Activated naive CD8-positive, alpha-beta T cell (primary cell): ENCODE data around the gene BHLHE40.
A peak's percentile ranks its signal among the peaks of the same experiment; 100 is the strongest.

Experiments used
- H3K27ac Mint-ChIP-seq: one replicate; pipeline ENCODE4 v1.8.0; 2021; ENCODE audit warnings: mixed read lengths
- H3K27me3 Mint-ChIP-seq: one replicate; pipeline ENCODE4 v1.8.0; 2021; ENCODE audit warnings: mixed read lengths
- H3K36me3 Mint-ChIP-seq: one replicate; pipeline ENCODE4 v1.8.0; 2021; ENCODE audit warnings: mixed read lengths
- H3K4me1 Mint-ChIP-seq: one replicate; pipeline ENCODE4 v1.8.0; 2021; ENCODE audit warnings: low read depth, mixed read lengths
- H3K4me3 Mint-ChIP-seq: one replicate; pipeline ENCODE4 v1.8.0; 2021; ENCODE audit warnings: mild to moderate bottlenecking, mixed read lengths
- H3K9me3 Mint-ChIP-seq: one replicate; pipeline ENCODE4 v1.8.0; 2021; ENCODE audit warnings: low read depth, mixed read lengths

BHLHE40 gene

DNA sequence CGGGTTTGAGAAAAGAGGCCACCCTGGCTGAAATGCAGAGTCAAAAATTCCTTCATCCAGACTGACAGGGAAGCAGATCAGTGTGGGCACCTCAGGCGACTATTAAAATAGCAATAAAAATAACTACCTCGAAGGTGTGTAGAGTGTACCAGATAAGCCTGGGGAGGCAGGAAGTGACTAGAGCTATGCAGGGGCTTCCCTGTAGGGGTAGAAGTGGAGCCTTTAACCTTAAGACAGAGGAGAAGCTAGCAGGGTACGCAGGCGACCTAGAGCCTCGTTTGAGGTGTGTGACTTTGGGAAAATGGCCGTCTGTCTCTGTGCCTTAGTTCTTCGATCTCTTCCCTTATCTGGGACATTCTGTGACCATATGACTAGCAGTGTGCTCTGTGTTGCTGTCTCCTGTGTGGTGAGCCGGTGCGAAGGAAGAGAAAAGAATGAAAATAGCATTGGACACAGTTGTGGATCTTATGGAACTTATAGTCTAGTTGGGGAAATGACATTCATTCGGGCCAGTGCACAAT is 17.6 kb downstream of the BHLHE40 start:
- Mint-ChIP-seq H3K36me3 (no peaks in the 10 kb centered on the region), H3K9me3 (no peaks in the 10 kb centered on the region), H3K4me1 (peaks cover 6% of the 10 kb centered on the region), H3K4me3 (no peak overlapping the region), H3K27ac (peak overlapping the region; percentile 3), H3K27me3 (no peaks in the 10 kb centered on the region)

DNA sequence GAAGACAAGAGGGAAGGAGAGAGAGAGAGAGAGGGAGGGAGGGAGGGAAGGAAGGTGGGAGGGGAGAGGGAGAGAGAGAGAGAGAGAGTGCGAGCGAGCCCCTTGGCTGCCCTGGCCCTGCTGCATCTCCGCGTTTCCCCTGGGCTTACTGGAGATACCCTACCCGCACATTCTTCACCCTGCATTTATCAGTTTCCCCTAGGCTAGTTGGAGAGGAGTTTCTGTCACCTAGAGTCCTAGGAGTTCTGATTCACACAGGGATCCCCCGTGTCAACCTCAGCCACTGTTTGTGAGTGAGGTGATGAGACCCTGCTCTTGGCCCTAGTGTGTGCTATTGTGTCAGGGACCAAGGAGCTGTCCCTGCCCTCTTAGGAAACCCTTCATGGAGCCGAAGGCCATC is 18.7 kb downstream of the BHLHE40 start:
- no peaks in the 10 kb centered on the region for H3K27me3 Mint-ChIP-seq
- H3K27ac Mint-ChIP-seq, result no peak overlapping the region
- H3K36me3 Mint-ChIP-seq, result no peaks in the 10 kb centered on the region
- no peak overlapping the region for H3K4me3 Mint-ChIP-seq
- H3K9me3 Mint-ChIP-seq, result no peaks in the 10 kb centered on the region
- peaks cover 13% of the 10 kb centered on the region for H3K4me1 Mint-ChIP-seq

DNA sequence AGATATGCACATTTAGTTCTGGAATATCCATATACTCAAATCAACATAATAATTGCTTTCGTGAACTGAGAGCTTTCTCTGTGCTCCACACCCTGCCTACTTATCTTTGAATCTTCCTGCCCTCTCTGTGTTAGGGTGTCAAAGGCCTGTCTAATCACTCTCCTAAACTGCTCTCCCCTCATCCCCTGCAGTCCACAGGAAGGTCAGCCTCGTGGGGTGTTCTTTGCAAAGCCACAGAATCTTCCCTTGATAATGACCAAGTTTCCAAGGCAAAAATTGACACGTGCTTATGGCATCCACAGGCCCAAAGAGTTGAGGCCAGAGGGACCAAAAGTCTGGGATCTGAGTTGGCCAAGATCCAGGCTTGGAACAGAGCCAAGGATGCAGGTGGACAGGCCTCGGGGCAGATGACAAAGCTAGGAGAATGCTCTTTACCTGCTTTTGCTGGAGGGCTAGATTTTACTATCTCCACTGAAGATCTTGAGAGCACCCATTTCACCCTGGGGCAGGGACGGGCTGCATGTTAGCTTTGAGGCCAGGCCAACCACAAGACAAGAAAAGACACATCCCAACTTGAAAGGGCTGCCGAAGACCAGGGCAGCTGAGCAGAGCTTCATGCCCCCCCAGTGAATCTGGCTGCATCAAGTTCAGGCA is 20.4 kb downstream of the BHLHE40 start:
- Mint-ChIP-seq H3K27ac (no peak overlapping the region), H3K36me3 (no peaks in the 10 kb centered on the region), H3K9me3 (no peaks in the 10 kb centered on the region), H3K4me1 (peaks cover 9% of the 10 kb centered on the region), H3K4me3 (no peak overlapping the region), H3K27me3 (no peaks in the 10 kb centered on the region)

DNA sequence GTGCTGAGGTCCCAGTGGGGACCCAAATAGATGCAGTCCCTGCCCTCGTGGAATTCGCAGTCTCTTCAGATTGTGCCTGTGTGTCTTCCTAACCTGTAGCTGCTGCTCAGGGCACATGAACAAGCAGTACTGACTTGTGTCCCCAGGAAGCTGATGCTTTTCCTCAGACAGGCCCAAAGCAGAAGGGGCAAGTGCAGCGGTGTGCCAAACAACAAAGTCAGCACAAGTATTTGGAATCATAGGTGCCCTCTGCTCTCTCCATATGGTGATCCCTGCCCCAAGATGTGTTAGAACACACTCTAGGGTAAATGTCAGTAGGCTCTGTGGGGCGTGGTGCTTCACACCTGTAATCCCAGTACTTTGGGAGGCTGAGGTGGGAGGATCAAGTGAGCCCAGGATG is 21.9 kb downstream of the BHLHE40 start:
- H3K9me3 Mint-ChIP-seq, result no peaks in the 10 kb centered on the region
- no peak overlapping the region for H3K27ac Mint-ChIP-seq
- H3K4me1 Mint-ChIP-seq, result peaks cover 12% of the 10 kb centered on the region
- H3K36me3 Mint-ChIP-seq, result no peaks in the 10 kb centered on the region
- no peaks in the 10 kb centered on the region for H3K27me3 Mint-ChIP-seq
- no peak overlapping the region for H3K4me3 Mint-ChIP-seq

DNA sequence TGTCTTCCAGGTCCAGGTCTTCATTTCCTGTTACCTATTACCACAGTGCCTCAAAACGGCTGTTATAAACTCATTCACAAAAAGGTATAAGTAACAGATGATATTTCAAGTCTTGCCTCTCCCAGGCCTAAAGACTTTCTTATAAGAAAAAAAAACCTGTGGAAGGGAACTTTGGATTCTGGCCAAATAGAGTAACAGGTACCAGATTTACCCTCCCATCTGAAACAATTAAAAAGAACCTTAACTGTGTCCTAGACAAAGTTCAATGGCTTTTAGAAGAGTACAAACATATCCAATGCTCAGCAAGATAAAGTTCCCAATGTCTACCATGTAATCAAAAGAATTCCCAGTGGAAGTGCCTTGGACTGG is 22.6 kb downstream of the BHLHE40 start:
- H3K27ac Mint-ChIP-seq, result no peak overlapping the region
- no peak overlapping the region for H3K4me3 Mint-ChIP-seq
- H3K9me3 Mint-ChIP-seq, result no peaks in the 10 kb centered on the region
- H3K4me1 Mint-ChIP-seq, result peaks cover 15% of the 10 kb centered on the region
- no peaks in the 10 kb centered on the region for H3K36me3 Mint-ChIP-seq
- no peaks in the 10 kb centered on the region for H3K27me3 Mint-ChIP-seq

DNA sequence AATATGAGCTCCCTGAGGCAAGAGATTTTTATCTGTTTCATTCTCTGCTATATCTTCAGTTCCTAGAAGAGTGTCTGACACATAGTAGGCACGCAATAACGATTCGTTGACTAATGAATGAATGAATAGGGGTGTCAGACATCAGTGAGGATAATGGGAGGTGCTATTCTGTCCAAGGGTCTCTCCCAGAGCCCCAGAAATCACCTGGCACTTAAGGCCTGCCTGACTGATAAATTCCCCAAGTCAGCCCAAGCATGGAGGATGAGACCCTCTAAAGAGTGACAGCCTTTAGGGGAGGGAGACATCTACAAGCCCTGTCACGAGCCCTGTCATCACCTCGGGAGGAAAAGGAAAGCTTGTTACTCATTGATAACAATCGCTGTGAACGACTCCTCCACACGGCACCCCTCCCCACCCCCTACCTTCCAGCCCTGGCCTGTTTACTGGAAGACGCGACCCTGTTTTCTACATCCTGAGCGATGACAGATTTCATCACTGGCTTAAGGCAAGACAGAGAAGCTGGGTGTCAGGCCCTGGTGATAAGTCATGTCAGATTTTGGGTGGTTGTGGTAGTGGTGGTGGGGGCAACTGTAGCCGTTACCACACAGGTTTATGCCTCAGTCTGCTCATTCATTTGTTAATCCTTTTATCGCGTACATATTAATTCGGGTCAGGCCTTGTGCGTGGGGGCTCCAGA is 23.1 kb downstream of the BHLHE40 start:
- H3K9me3 Mint-ChIP-seq, result no peaks in the 10 kb centered on the region
- H3K36me3 Mint-ChIP-seq, result no peaks in the 10 kb centered on the region
- H3K4me1 Mint-ChIP-seq, result peaks cover 20% of the 10 kb centered on the region
- H3K27ac Mint-ChIP-seq, result peak overlapping the region; percentile 61
- no peak overlapping the region for H3K4me3 Mint-ChIP-seq
- H3K27me3 Mint-ChIP-seq, result no peaks in the 10 kb centered on the region

DNA sequence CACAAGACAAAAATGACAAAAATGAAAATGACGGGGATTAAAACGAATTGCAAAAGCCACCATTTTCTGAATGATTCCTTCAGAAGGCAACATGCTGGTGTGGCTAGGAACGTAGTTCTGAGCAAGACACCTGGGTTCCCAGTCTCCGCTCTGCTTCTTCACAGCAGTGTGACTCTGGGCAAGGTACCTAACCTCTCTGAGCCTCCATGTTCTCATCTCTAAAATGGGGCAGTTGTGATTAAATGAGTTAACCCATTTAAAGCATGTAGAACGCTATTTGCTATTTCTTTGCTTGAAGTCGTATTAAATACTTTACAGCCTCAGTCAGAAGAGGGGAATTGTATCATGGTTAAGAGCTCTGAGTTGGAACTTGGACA is 23.6 kb downstream of the BHLHE40 start:
- H3K27me3 Mint-ChIP-seq, result no peaks in the 10 kb centered on the region
- no peak overlapping the region for H3K4me3 Mint-ChIP-seq
- no peaks in the 10 kb centered on the region for H3K9me3 Mint-ChIP-seq
- peaks cover 23% of the 10 kb centered on the region for H3K4me1 Mint-ChIP-seq
- H3K27ac Mint-ChIP-seq, result no peak overlapping the region
- no peaks in the 10 kb centered on the region for H3K36me3 Mint-ChIP-seq

DNA sequence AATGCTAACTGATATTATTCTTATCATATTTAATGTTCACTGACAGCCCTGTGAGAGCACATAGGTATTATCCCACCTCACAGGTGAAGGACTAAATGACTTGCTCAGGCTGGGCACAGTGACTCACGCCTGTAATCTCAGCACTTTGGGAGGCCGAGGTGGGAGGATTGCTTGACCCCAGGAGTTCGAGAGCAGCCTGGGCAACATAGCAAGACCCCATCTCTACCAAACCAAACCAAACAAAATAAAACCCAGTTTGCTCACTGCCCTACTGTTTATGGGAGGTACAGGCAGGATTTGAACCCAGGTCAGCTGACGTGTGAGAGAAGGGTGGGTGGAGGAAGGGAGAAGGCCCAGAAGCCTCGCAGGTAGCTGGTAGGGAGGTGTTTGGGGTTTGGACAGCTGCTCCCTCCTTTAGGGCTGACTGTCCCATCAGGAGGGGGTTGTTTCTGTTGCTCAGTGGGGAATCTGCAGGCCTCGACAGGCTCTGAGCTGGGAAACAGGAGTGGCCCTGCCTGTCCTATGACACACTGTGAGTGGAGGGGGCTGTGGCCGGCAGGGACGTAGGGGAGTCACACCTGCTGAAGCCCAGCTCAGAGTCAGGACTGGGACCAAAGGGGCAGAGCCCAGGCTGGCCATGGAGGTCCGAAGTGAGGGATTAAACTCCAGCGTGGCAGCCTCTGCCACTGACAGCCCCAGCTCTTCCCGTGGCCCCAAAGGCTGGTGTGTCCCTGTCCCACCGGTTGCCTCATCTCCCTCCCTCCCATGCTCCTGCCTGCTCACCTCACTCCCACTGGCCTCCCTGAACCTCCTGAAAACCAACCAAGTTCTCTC is 25.3 kb downstream of the BHLHE40 start:
- Mint-ChIP-seq H3K4me3 (no peak overlapping the region), H3K36me3 (no peaks in the 10 kb centered on the region), H3K4me1 (peaks cover 25% of the 10 kb centered on the region), H3K27me3 (no peaks in the 10 kb centered on the region), H3K27ac (no peak overlapping the region), H3K9me3 (no peaks in the 10 kb centered on the region)

DNA sequence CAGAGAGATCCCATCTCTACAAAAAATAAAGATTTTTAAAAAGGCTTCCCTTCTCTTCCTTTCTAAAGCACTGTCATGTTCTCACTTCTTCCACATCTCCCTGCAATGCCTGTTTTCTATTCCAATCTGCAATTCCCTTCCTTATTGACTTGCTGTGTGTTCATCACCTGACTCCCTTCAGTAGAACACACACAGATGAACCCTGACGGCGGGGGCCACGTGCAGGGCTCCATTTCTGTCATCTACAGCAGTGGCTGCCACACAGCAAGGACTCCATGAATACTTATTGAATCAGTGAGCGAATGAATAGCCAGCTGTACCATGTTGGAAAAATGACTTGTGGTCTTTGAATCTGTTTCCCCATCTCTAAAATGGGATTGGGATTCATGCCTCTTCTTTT is 26.1 kb downstream of the BHLHE40 start:
- no peaks in the 10 kb centered on the region for H3K36me3 Mint-ChIP-seq
- H3K27me3 Mint-ChIP-seq, result no peaks in the 10 kb centered on the region
- H3K4me3 Mint-ChIP-seq, result no peak overlapping the region
- peak overlapping the region; percentile 70 for H3K27ac Mint-ChIP-seq
- no peaks in the 10 kb centered on the region for H3K9me3 Mint-ChIP-seq
- H3K4me1 Mint-ChIP-seq, result peaks cover 23% of the 10 kb centered on the region

DNA sequence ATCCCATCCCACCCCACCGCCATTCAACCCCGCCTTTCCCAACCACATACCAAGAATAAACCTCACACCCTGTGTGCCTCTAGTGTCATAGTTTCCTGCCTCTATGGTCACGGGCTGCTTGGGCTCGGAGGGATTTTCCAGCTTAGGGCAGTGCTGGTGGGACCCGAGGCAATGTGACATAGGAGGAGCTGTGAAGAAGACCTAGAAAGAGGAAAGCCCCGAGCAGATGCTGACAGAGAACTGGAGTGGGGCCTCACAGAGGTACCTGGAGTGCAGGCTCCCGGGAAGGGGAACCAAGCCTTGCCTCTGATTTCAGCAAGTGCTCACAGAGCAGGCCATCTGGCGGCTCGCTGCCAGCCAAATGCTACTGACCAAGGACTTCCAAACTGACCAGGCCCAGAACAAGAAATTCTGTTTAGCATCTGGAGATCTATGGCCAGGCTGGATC is 27.5 kb downstream of the BHLHE40 start:
- Mint-ChIP-seq H3K9me3 (no peaks in the 10 kb centered on the region), H3K4me3 (peak overlapping the region; percentile 55), H3K4me1 (peaks cover 34% of the 10 kb centered on the region), H3K27me3 (peaks cover 1% of the 10 kb centered on the region), H3K27ac (peak overlapping the region; percentile 56), H3K36me3 (no peaks in the 10 kb centered on the region)

DNA sequence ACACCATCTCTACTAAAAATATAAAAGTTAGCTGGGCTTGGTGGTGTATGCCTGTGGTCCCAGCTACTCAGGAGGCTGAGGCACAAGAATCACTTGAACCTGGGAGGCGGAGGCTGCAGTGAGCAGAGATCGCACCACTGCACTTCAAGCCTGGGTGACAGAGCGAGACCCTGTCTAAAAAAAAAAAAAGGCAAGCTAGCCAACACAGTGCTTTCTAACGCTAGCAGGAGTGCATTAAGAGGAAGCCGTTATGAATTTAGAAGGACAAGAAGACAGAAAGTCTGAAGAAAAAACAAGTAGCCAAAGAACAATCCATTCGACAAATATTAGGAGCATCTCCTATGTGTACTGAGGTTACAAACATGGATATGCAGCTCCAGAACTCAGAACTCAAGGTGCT is 28.6 kb downstream of the BHLHE40 start:
- no peaks in the 10 kb centered on the region for H3K9me3 Mint-ChIP-seq
- no peak overlapping the region for H3K27ac Mint-ChIP-seq
- peaks cover 34% of the 10 kb centered on the region for H3K4me1 Mint-ChIP-seq
- no peaks in the 10 kb centered on the region for H3K36me3 Mint-ChIP-seq
- peaks cover 1% of the 10 kb centered on the region for H3K27me3 Mint-ChIP-seq
- H3K4me3 Mint-ChIP-seq, result no peak overlapping the region

DNA sequence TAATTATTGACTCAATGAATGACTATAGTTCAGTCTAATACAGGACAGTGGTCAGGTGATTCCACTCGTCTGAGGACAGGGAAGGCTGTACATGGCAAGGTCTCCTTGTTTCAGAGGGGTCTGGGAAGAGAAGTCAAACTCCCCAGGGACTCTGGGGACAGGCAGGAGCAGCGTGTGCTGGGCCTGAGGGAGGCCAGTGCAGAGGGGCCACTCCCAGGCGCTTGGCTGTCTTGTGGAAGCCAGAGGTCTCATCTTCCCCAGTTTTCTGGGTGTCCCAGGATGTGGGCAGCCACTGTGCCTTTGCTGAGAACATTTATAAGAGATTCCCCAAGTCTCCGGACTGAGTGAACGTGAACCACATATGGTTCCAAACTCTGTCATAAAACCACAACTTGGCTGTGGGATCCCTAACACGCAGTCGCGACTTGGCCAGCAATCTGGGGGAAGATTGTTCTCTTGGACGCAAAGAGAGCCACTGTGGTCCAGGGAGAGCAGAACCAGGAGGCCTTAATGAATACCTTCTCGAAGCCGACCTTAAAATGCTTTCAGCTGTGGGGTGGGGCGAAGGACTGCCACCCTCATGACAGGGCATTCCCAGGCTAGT is 30.4 kb downstream of the BHLHE40 start:
- Mint-ChIP-seq H3K36me3 (no peaks in the 10 kb centered on the region), H3K4me3 (no peak overlapping the region), H3K4me1 (peaks cover 34% of the 10 kb centered on the region), H3K27ac (no peak overlapping the region), H3K27me3 (peaks cover 1% of the 10 kb centered on the region), H3K9me3 (no peaks in the 10 kb centered on the region)

DNA sequence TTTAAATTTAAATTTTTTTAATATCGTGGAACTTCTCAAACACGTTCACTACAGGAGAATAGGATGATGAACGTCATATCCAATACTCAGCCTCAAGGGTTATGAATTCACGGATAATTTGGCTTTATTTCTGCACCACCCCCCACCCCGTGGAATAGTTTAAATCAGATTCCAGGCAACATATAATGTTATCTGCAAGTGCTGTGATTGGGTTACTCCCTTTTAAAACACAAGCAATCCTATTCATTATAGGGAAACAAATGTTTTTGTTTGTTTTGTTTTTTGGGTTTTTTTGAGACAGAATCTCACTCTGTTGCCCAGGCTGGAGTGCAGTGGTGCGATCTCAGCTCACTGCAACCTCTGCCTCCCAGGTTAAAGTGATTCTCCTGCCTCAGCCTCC is 30.9 kb downstream of the BHLHE40 start:
- Mint-ChIP-seq H3K4me3 (no peak overlapping the region), H3K36me3 (no peaks in the 10 kb centered on the region), H3K27ac (no peak overlapping the region), H3K27me3 (peaks cover 1% of the 10 kb centered on the region), H3K9me3 (no peaks in the 10 kb centered on the region), H3K4me1 (peaks cover 35% of the 10 kb centered on the region)

DNA sequence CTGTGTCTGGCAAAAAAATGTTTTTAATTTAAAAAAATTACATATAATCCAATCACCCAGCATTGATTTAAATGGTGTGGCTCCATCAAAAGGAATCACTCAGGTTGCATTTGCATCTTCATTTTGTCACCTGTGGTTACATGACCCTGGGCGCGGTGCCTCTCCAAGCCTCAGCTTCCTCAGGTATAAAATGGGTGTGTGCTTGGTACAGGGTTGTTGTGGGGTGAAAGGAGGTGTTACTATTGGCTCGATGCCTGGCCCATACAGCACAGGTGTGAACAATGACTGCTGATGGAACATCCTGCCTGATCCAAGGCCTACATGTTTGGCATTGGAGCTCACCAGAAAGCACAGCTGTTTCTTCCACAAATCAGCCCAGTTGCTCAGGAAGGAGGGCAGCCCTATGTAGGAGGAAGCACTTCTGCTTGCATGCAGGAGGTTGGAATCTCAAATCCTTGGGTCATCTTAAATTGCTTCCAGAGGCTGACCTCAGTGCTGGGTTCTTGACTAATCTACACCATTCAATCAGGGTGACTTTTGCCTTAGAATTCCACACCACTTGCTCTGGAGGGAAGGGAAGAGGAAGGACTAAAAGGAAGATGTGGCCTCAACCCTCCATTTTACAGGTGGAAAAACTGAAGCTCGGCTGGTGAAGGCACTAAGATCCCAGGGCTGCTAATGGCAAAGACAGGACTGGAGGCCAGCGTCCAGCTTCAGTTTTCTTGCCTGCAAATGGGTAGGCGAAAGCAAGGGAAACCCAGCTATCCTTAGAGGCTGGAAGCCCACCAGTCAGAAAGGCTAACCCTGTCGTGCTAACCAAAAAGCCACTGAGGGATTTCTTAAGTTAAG is 31.7 kb downstream of the BHLHE40 start:
- Mint-ChIP-seq H3K9me3 (no peaks in the 10 kb centered on the region), H3K27ac (no peak overlapping the region), H3K27me3 (peaks cover 1% of the 10 kb centered on the region), H3K4me3 (no peak overlapping the region), H3K4me1 (peaks cover 36% of the 10 kb centered on the region), H3K36me3 (no peaks in the 10 kb centered on the region)
